NCI-H2107 treated with DMSO at 0.1 percent for 48 hours (cell line): ENCODE results near the gene PHGDH.
A peak's percentile ranks its signal among the peaks of the same experiment; 100 is the strongest.
"Not testable (repeated sequence)": the region's sequence is repeated elsewhere in the genome, so short reads cannot be mapped to it uniquely, and the experiment has no call there.

ENCODE experiments used
- DNase-seq: peaks from one replicate; lab custom pipeline; 2025; ENCODE audit not compliant: unreplicated experiment; lab: John Stamatoyannopoulos, UW

Gene PHGDH

GRCh38 chr1:119711804-119712341, at the start of gene PHGDH:
Gene PHGDH, plus strand, starts transcription at chr1:119711934. Its CDS starts 89 bp downstream, at chr1:119712023.
- peak; percentile 96 for DNase-seq

DNA sequence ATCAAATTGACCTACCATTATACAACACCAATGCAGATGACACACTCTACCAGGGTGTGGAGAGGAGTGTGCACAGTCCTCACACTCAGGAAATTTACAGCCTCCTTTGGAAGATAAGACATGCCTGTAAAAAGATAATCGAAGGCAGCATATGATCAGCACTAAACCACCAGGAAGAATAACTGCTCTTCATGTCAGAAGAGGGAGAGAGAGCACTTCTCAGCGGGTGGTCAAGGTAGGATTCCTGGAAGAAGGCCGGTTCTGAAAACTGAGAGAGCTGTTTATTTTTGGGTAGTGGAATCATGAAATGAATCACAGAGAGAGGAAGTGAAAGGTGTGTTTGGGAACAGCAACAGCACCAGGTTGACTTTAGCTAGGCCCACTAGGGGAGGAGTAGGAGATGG, 49.7 kb upstream of the PHGDH start:
- no peak for DNase-seq

- DNase-seq, result no peak
These were observed 47.7 kb upstream of the PHGDH start for GRCh38 chr1:119664067-119664466.

- DNase-seq, result no peak
These were observed 44.6 kb upstream of the PHGDH start for GRCh38 chr1:119667173-119667572.

- no peak for DNase-seq
These were observed 40.8 kb upstream of the PHGDH start for GRCh38 chr1:119670898-119671297.

DNA sequence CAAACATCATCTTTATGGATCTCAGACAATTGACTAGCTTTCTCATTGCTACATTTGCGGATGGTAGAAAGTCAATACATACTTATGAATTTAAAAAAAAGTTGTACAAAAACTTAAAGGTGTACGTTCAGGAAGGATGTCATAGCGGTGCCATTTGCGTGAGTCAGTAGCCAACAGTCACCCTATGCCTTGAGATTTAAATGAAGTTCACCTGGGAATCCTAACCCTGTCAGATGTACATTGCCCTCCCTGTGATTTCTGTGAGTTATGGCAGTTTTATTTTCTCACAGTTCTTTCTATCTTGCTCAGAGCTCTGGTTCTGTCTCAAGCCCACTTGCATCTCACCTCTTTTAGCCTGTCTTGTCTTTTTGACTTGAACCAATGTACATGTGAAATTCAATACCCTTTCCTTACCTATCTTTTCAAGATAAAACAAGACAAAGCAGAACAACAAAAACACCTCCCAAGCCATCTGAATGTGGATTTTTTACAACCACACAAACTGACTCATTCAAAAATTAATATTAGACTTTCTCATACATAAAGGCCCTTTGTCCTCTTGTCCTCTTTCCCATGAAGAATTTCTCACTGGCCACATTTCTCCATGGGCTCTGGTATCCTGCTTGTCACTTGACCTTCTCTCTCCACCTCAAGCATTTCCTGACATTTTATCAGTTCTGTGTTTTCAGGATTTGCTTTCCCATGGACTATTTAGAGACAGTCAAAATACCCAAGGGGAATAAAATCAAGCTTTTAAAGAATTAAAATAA, 38.4 kb upstream of the PHGDH start:
- DNase-seq, result no peak

GRCh38 chr1:119674111-119674526, 37.6 kb upstream of the PHGDH start:
- no peak for DNase-seq

DNA sequence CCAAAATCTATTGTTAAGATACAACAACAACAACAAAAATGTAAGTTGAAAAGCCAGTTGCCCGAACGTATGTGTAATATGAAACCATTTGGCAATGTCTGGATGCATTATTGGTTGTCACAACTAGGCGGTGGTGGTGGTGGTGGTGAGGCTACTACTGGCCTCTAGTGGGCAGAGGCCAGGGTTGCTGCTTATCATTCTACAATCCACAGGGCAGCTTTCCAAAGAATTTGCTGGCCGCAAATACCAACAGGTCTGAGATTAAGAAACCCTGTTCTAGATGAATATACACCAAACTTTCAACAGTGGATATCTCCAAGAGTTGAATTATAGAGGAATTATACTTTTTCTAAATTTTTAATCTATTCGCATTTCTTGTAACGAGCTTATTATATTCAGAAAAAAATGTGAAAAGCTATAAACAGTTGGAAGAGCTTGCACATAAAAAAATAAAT, 36.9 kb upstream of the PHGDH start:
- no peak for DNase-seq

DNA sequence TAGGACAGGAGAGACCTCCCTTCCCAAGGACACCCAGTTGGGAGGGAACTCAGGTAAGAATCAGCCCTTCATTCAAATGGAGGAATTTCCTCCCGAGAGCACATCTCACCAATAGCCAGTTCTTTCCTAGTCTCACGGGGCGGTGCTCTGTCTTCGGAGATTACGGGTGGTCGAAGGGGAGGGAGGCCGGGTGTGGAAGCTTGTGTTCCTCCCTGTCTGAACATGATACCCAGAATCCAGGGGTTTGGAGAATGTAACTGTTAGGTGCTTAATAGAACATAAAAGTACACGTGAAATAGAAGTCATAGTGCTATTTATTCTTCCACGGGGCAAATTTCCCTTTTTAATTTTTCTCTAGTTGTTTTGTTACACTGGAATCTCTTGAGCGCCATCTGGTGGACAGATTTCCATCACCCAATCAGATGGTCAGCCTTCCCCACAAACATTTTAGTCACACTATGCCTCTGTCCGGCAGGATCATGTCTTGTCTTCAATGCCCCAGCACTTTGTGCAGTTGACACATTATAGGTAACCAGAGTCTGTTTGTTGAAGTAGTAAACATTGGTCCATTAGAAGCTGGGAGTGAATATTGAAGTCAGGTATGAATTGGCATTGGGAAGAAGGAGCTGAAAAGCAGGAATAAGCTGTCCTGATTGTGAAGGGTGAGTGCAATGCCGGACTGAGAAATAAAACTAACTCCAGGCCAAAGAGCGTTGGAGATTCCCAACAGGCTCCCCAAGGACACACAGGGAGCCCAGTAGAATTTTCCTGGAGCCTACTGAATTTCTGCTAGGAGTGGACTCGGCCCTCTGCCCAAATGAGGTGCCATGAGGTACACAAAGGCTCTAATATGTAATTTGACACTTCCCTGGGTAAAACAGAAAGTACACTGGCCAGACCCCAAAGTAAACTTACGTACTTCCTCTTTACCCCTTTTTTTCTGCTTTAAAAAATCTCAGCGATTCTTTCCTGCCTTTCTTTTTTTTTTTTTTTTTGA, 36.1 kb upstream of the PHGDH start:
- DNase-seq, result peak; percentile 64

- DNase-seq, result no peak
These were observed 35.0 kb upstream of the PHGDH start for GRCh38 chr1:119676571-119677206.

GRCh38 chr1:119679223-119679622, 32.5 kb upstream of the PHGDH start:
- DNase-seq, result no peak

DNA sequence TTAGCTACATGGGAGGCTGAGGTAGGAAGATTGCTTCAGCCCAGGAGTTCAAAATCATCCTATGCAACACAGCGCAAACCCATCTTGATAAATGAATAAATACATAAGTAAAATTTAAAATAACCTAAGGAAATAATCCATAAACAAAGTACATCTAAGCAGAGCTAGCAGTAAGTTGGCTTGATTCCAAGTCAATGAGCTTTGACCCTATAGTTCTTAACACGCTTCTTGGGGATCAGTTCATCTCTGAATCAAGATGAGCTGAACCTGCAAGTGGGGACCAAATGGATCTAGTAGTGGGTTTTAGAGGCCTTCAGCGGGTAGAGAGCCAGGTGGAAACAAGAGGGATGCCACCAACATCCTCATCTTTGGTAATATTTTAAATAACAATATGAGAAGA, 31.5 kb upstream of the PHGDH start:
- no peak for DNase-seq

DNA sequence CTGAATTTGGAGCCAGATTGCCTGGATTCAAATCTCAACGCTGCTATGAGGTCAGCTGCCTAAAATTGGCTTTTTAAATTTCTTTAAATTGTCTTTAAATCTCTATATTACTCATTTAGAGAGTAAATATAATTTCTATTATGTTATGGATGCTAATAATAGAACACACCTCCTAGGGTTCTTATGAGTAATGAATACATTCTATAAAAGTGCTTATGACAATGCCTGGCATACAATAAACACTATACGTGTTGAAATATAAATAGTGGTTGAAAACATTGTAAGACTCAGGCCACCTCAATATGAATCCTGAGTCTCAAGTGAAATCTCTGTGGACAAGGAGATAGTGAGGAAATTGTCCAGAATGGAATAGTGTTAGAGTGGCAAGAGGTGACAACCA, 31.0 kb upstream of the PHGDH start:
- DNase-seq, result no peak

GRCh38 chr1:119681560-119681959, 30.2 kb upstream of the PHGDH start:
- no peak for DNase-seq

DNA sequence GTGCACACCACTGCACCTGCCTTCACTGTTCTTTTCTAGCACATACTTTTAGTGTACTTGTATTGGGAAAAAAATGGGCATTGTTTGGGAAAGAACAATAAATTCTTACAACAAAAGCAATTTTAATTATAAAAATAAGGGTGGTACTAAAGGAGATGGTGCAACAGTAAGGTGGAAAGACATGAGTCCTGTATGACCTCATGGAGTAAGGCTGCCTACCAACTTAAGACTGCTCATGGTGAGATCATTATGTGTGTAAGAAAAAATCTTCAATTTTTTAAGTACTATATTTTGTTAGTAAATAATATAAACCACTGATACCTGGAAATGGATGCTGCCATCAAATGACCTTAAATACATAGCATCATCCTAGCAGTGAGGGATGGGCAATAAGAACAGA, 29.6 kb upstream of the PHGDH start:
- no peak for DNase-seq

DNA sequence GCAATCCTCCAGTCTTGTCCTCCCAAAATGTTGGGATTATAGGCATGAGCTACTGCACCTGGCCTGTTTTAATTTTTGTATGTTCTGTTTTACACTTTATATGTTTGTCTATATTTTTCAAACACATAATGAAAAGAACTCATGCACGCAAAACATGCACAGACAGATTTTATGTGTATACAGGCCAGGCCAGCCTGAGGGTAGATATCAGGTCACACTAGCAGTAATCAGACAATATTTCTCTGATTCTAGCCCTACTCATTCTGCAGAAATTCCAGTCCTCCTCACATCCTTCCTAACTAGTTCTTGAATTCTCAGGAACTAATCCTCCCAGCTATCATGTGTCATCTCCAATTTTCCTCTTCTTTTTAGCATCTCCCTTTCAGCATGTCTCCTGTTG, 27.8 kb upstream of the PHGDH start:
- DNase-seq, result no peak

DNA sequence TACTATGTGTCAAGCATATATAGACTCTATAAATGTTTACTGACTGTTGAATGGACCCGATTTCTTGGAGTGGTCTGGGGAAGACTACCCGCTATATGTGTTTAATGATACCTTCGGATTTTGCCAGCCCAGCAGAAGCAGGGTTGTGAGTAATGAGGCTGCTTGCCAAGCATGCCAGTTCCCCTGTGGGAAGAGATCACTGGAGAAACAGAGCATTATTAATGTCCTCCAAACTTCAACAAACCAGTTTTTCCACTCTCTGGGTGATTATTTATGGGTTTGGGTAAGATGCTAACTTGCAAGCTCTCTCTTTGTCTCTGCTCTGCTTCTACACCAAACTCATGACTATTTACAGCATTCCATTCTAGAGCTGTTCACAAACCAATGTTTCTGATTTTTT, 25.1 kb upstream of the PHGDH start:
- no peak for DNase-seq

- no peak for DNase-seq
These were observed 24.2 kb upstream of the PHGDH start for GRCh38 chr1:119687434-119688079.

GRCh38 chr1:119688810-119689209, 22.9 kb upstream of the PHGDH start:
- DNase-seq, result no peak

DNA sequence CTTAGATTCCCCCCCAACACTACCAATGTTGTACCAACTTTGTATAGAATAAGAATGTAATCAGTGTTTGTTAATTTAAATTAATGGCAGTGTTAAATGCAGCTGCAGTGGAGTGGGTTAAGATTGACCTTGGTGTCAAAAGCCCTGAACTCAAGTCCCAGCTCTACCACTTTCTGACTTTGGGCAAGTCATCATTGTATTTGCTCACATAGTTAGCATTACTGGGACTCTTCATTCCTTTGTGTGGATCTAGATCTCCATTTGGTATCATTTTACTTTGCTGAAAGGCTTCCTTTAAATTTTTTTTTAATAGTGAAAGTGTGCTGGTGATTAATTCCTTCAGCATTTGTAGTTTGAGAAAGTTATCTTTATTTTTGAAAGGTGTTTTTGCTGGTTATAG, 22.2 kb upstream of the PHGDH start:
- DNase-seq, result no peak

DNA sequence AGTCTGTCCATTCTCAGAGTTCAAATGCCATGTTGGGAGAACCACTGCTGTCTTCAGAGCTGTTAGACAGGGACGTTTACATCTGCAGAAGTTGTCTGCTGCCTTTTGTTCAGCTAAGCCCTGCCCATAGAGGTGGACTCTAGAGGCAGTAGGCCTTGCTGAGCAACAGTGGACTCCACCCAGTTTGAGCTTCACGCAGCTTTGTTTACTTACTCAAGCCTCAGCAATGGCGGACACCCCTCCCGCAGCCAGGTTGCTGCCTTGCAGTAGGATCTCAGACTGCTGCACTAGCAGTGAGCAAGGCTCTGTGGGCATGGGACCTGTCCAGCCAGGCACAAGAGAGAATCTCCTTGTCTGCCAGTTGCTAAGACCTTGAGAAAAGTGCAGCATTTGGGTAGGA, 14.9 kb upstream of the PHGDH start:
- DNase-seq, result not testable (repeated sequence)
